NOMO-1 (cell line): Measurements from ENCODE around the gene MYH9.

Experiments used
- DNase-seq, 2 experiments: peaks; one replicate each; lab custom pipeline; 2025; ENCODE audit not compliant: unreplicated experiment in 2 of 2; lab: John Stamatoyannopoulos, UW

The MYH9 gene

GRCh38 chr22:36320553-36320952 is 67.2 kb downstream of the MYH9 start:
- no peak for DNase-seq

GRCh38 chr22:36319595-36320497 is 67.9 kb downstream of the MYH9 start:
- DNase-seq = no peak

- no peak for DNase-seq
Measured at GRCh38 chr22:36318442-36318841, 69.3 kb downstream of the MYH9 start.

GRCh38 chr22:36317658-36318271 is 70.0 kb downstream of the MYH9 start:
- no peak for DNase-seq

GRCh38 chr22:36316419-36316818 is 71.3 kb downstream of the MYH9 start:
- no peak for DNase-seq

- DNase-seq = no peak
Measured at GRCh38 chr22:36315325-36315724, 72.4 kb downstream of the MYH9 start.

- DNase-seq = no peak
Measured at GRCh38 chr22:36311386-36312085, 76.2 kb downstream of the MYH9 start.

GRCh38 chr22:36308880-36309279 is 78.9 kb downstream of the MYH9 start:
- no peak for DNase-seq

GRCh38 chr22:36306227-36306626 is 81.5 kb downstream of the MYH9 start:
- no peak for DNase-seq

GRCh38 chr22:36305813-36306212 is 82.0 kb downstream of the MYH9 start:
- DNase-seq = no peak

GRCh38 chr22:36304429-36304828 is 83.3 kb downstream of the MYH9 start:
- DNase-seq = no peak

- no peak for DNase-seq
Measured at GRCh38 chr22:36303874-36304273, 83.9 kb downstream of the MYH9 start.

GRCh38 chr22:36303115-36303467 is 84.7 kb downstream of the MYH9 start:
- DNase-seq = no peak

- DNase-seq = no peak
Measured at GRCh38 chr22:36302439-36303114, 85.2 kb downstream of the MYH9 start.

- no peak for DNase-seq
Measured at GRCh38 chr22:36301851-36302250, 85.9 kb downstream of the MYH9 start.

- peak; percentile 28 to 52 for DNase-seq
Measured at GRCh38 chr22:36301384-36301828, 86.4 kb downstream of the MYH9 start.

GRCh38 chr22:36300396-36301212 is 87.2 kb downstream of the MYH9 start:
- no peak for DNase-seq

GRCh38 chr22:36299911-36300310 is 87.9 kb downstream of the MYH9 start:
- DNase-seq = no peak

- no peak for DNase-seq
Measured at GRCh38 chr22:36299295-36299694, 88.5 kb downstream of the MYH9 start.

GRCh38 chr22:36298601-36299000 is 89.2 kb downstream of the MYH9 start:
- no peak for DNase-seq
